ENCODE results near the gene MOB3B.

DNA sequence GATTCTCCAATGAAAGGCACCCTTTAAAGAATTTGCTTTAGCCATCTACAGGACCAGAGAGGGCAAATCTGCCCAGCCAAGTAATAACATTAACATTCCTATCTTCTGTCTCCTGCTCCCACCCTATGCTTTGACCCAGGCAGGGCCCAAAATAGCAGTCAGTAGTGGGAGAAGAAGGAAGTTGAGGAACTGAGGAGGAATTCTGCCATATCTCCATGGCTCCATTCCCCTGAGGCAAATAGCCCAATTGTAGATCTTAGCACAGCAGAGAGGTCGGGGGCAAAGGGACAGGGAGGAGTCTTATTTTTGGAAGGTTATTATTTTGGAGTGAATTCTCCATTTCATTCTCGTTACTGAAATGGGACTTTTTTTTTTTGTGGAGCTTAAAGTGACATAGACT is 116.7 kb downstream of the MOB3B start:
- TF ChIP-seq POLR2AphosphoS5 (IDR thresholded peaks at IDR 0.05; ENCODE audit: low read depth, low read length) (no peak), TAF1 (IDR thresholded peaks at IDR 0.05; ENCODE audit: borderline replicate concordance, insufficient read depth, low read length) (no peak), SIN3A (IDR thresholded peaks at IDR 0.05; ENCODE audit: borderline replicate concordance, insufficient read depth, low read length) (no peak), FOXP2 (optimal IDR thresholded peaks at IDR 0.05; ENCODE audit: borderline replicate concordance, extremely low read depth, extremely low read length, insufficient read depth) (no peak)
- TF ChIP-seq, protein P1, sequence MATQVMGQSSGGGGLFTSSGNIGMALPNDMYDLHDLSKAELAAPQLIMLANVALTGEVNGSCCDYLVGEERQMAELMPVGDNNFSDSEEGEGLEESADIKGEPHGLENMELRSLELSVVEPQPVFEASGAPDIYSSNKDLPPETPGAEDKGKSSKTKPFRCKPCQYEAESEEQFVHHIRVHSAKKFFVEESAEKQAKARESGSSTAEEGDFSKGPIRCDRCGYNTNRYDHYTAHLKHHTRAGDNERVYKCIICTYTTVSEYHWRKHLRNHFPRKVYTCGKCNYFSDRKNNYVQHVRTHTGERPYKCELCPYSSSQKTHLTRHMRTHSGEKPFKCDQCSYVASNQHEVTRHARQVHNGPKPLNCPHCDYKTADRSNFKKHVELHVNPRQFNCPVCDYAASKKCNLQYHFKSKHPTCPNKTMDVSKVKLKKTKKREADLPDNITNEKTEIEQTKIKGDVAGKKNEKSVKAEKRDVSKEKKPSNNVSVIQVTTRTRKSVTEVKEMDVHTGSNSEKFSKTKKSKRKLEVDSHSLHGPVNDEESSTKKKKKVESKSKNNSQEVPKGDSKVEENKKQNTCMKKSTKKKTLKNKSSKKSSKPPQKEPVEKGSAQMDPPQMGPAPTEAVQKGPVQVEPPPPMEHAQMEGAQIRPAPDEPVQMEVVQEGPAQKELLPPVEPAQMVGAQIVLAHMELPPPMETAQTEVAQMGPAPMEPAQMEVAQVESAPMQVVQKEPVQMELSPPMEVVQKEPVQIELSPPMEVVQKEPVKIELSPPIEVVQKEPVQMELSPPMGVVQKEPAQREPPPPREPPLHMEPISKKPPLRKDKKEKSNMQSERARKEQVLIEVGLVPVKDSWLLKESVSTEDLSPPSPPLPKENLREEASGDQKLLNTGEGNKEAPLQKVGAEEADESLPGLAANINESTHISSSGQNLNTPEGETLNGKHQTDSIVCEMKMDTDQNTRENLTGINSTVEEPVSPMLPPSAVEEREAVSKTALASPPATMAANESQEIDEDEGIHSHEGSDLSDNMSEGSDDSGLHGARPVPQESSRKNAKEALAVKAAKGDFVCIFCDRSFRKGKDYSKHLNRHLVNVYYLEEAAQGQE (IDR thresholded peaks at IDR 0.05; ENCODE audit: insufficient read depth in 1 of 2, low read depth in 2 of 2, low read length in 2 of 2): no peak

Data from PFSK-1 (cell line).